GM18511 (cell line): ENCODE data around the gene GCLM.
"Not testable (repeated sequence)": the region's sequence is repeated elsewhere in the genome, so short reads cannot be mapped to it uniquely, and the experiment has no call there.

Experiments
- ATAC-seq: cut with Tn5 transposase; IDR thresholded peaks from one replicate; pipeline ENCODE4 v1.9.1; 2021; ENCODE audit warnings: mild to moderate bottlenecking, moderate library complexity; ENCODE audit not compliant: unreplicated experiment

Gene GCLM, protein sequence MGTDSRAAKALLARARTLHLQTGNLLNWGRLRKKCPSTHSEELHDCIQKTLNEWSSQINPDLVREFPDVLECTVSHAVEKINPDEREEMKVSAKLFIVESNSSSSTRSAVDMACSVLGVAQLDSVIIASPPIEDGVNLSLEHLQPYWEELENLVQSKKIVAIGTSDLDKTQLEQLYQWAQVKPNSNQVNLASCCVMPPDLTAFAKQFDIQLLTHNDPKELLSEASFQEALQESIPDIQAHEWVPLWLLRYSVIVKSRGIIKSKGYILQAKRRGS

GRCh38 chr1:93909146-93910050 lies at the start of gene GCLM:
GCLM (minus strand) TSS chr1:93909430; CDS start chr1:93909163, 267 bp downstream.
- peak; percentile 94 for ATAC-seq

- no peak for ATAC-seq
These were observed 49.5 kb upstream of the GCLM start for GRCh38 chr1:93958726-93959100.

DNA sequence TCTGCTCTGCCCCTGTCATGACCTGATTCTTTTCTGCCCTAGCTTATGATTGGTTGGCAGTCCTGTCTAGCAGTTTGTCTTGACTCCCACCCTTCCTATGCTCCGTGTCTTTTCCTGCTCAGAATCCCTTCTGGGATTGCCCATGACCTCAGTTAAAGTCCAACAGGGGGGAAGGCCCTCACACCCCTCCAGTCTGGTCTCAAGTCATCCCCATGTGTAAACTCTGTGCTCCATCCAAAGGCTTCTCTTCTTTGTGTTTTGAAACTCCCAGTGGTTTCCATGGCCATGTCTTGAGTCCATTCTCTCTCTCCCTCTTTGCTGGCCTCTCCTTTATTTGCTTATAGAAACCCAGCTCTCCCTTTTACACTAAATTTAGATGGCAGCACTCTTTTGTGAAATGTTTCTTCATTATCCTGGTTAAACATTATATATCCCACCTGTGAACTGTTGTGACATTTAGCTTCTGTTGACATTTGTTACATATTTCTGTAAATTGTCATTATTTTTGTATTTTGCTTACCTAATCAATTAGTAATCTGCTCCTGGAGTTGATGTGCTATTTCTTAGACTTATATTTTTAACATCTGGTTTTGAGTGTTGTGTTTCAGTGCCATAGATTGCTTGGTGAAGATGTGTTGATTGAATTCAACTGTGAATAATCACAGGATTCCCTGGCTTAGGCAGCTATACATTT lies 48.9 kb upstream of the GCLM start:
- no peak for ATAC-seq

- no peak for ATAC-seq
These were observed 46.5 kb upstream of the GCLM start for GRCh38 chr1:93955765-93956164.

DNA sequence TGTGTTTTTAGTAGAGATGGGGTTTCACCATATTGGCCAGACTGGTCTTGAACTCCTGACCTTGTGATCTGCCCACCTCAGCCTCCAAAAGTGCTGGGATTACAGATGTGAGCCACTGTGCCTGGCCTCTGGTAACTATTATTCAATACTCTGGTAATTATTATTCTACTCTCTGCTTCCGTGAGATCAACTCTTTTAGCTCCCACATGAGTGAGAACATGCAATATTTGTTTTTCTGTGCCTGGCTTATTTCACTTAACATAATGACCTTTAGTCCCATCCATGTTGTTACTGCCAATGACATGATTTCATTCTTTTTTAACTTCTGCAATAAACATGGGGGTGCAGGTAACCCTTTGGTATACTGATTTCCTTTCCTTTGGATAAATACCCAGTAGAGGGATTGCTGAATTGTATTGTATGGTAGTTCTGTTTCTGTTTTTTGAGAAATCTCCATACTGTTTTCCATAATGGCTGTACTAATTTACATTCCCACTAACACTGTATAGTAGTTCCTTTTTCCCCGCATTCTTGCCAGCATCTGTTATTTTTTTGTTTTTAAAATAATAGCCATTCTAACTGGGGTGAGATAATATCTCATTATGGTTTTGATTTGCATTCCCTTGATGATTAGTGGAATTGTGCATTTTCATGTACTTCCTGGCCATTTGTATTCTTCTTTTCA lies 37.9 kb upstream of the GCLM start:
- not testable (repeated sequence) for ATAC-seq

DNA sequence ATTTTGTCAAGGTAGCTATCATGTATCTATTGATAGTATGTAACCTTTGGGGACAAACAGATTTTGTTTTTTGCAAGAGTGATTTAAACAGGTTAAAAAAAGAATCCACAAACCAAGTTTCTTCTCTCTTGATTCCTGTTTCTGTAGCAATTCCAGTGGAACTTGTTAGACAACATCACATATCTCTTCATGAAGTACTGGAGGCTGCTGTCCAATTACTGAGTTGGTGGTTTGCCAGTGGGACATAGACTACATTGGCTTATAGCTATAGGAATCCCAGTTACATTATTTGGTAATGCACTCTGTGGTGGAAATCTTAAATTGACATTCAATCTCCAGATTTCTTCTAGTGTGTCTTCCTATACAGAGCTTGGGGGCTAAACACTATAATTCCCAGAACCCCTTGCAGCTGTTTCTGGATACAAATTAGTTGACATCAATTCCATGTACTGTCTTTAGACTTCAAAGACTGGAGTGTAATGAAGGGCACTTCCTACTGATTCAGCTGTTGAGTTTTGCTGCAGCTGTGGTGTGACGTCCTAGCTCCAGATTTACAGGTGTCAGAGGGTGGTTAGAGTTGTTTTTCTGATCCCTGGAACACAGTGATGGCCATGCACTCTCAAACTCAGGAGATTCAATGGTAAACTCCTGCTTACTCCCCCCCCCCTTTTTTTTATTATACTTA lies 29.4 kb upstream of the GCLM start:
- no peak for ATAC-seq

DNA sequence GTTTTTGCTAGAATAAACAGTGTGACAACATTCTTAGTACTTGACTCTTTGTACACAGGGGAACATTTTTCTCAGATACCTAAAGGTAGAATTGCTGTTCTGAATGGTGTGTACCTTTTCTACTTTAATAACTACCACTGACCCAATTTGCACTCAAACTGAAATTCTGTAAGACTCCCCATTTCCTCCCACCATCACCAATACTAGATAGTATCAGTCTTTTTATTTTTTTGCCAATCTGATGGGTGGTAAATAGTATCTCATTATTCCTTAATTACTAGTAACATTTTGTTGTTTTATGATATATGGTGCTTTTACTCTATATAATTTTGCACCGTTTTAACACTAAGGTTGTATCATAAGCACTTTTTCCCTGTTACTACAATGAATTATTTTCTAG lies 28.8 kb upstream of the GCLM start:
- ATAC-seq: no peak

- ATAC-seq: no peak
These were observed 16.0 kb upstream of the GCLM start for GRCh38 chr1:93925206-93925605.

- no peak for ATAC-seq
These were observed 10.6 kb upstream of the GCLM start for GRCh38 chr1:93919780-93920179.

- no peak for ATAC-seq
These were observed 8.1 kb upstream of the GCLM start for GRCh38 chr1:93917302-93917701.

DNA sequence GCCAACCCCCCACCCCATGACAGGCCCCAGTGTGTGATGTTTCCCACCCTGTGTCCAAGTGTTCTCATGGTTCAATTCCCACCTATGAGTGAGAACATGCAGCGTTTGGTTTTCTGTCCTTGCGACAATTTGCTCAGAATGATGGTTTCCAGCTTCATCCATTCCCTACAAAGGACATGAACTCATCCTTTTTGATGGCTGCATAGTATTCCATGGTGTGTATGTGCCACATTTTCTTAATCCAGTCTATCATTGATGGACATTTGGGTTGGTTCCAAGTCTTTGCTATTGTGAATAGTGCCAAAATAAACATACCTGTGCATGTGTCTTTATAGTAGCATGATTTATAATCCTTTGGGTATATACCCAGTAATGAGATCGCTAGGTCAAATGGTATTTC lies 1.6 kb upstream of the GCLM start:
- not testable (repeated sequence) for ATAC-seq

- ATAC-seq: no peak
These were observed 1.1 kb upstream of the GCLM start for GRCh38 chr1:93910305-93910704.

GRCh38 chr1:93908394-93909145 lies 660 bp downstream of the GCLM start:
- peak; percentile 42 for ATAC-seq

DNA sequence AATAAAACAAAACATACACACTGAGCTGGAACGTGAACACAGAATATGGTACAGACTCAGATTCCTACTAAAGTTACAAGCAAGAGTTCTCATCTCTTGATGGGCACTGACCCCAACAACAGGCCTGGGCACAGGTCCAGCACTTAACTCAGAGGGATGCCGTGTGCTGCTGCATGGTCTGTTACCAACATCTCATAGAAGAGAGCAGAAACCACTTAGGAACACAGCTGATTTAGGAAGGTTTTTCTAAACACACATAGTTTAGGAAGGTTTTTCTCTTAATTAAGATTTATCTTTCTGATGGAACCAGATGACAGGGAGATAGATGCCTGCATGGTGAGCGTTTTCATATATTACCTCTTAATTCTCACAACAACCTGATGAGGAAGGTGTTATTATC lies 1.5 kb downstream of the GCLM start:
- ATAC-seq: no peak

GRCh38 chr1:93906480-93906879 lies 2.8 kb downstream of the GCLM start:
- ATAC-seq: no peak

GRCh38 chr1:93905734-93906133 lies 3.5 kb downstream of the GCLM start:
- ATAC-seq: no peak

DNA sequence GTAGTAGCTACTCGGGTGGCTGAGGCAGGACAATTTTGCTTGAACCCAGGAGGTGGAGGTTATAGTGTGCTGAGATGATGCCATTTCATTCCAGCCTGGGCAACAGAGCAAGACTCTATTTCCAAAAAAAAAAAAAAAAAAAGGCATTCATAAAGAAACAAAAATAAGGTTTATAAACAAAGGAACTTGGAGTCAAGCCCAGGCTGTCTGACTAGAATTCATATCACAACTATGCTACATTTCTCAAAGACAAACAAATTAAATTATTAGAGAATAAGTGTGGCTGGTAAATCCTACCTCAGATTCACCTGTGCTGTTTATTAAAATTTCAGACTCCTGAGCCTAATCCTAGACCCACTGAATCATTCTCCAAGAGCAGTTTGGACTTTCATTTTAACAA lies 4.2 kb downstream of the GCLM start:
- no peak for ATAC-seq

DNA sequence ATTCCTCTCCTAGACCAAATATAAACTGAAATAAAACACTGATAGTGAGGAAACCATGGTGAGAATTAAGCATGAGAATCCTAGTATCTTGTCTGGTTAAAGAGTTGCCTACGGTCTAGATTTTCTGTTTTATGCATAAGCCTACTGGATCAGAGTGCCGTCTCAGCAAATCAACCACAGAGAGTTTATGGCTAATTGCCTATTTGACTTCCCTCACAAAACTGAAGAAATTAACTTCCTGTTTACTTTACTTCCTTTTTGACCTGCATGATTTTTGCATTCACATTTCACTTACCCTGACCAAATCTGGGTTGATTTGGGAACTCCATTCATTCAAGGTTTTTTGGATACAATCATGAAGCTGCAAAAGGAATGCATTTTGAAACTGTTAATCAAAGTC lies 5.0 kb downstream of the GCLM start:
- no peak for ATAC-seq

GRCh38 chr1:93900723-93901504 lies 8.3 kb downstream of the GCLM start:
- no peak for ATAC-seq
